NOMO-1 treated with DMSO at 0.1 percent for 48 hours (cell line): ENCODE results near the gene CASP2.
"Not testable (repeated sequence)": the region's sequence is repeated elsewhere in the genome, so short reads cannot be mapped to it uniquely, and the experiment has no call there.

ENCODE experiments used
- DNase-seq: peaks from one replicate; lab custom pipeline; 2025; ENCODE audit not compliant: unreplicated experiment; lab: John Stamatoyannopoulos, UW

Gene CASP2

GRCh38 chr7:143264196-143264568 is 24.0 kb upstream of the CASP2 start:
- DNase-seq, result not testable (repeated sequence)

- no peak for DNase-seq
Measured at GRCh38 chr7:143265017-143265693, 23.0 kb upstream of the CASP2 start.

- no peak for DNase-seq
Measured at GRCh38 chr7:143269251-143269650, 18.9 kb upstream of the CASP2 start.

DNA sequence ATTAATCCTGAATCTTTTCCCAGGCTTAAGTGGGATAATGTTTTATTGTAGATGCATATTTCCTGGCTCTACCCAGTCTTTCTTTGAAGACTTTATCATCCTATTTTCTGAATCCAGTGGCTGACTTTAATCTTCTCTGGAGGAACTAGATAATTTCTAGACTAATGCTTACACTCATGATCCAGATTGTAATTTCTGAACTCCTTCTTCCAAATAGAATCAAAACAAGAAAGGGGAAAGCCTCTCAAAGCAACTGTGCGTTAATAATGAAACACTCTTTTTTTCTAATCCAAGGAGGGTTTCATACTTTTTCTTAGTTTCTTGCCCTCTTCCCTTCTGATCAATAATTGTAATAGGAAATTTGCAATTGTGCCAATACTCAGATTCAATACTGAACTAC is 16.9 kb upstream of the CASP2 start:
- no peak for DNase-seq

DNA sequence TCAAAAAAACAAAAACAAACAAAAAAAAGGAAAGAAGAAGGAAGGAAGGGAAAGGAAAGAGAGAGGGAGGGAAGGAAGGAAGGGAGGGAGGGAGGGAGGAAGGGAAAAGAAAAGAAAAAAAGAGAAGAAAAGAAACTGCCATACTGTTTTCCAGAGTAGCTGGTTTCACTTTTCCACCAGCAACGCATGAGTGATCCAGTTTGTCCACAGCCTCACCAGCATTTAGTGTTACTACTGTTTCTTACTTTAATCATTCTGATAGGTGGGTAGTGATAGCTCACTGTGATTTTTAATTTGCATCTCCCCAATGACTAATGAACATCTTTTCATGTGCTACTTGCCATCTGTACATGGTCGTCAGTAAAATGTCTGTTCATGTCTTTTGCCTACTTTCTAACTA is 15.3 kb upstream of the CASP2 start:
- no peak for DNase-seq

GRCh38 chr7:143279186-143280098 is 8.7 kb upstream of the CASP2 start:
- no peak for DNase-seq

DNA sequence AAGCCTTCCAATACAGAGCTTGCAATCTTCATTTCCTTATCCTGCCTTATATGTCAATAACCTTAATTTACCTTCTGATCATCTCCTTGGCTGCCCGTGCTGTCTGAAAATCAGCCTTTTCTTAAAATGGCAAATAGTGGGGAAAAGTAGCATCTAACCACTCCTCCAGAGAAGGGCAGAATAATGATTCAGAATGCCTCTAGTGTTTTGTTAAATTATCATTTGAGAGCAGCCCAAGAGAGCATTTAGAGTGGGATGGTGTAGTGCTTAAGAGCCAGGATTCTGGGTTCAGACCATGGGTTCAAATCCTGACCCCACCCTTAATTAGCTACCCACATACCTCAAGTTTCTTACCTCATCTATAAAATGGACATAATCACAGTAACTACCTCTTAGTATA is 8.0 kb upstream of the CASP2 start:
- no peak for DNase-seq

DNA sequence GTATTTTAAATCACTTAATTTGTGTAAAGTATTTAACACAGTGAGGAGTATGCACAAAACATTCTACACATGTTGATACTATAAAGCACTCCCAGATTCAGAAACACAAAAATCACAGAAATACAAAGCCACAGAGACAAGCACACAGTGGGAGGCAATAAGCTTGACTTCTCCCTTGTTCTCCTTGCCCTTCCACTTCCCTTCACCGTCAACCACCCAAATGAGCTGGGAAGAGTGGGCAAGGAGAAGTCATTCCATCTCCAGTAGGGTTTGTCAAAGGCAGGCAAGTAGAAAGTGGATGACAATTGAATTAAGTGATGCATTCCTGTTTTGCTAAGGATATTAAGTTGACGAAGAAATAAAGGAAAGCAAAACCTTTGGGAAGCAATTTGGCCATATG is 7.6 kb upstream of the CASP2 start:
- no peak for DNase-seq

GRCh38 chr7:143281529-143281928 is 6.6 kb upstream of the CASP2 start:
- no peak for DNase-seq

DNA sequence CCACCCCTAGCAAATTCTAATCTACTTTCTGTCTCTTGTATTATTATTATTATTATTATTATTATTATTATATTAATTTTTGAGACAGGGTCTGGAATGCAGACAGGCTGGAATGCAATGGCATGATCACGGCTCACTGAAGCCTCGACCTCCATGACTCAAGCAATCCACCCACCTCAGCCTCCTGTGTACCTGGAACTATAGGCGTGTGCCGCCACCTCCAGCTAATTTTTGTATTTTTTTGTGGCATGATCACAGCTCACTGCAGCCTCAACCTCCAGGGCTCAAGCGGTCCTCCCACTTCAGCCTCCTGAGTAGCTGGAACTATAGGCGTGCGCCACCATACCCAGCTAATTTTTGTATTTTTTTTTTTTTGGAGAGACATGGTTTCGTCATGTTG is 6.0 kb upstream of the CASP2 start:
- no peak for DNase-seq

GRCh38 chr7:143283381-143283780 is 4.8 kb upstream of the CASP2 start:
- DNase-seq, result no peak

- no peak for DNase-seq
Measured at GRCh38 chr7:143284591-143285469, 3.3 kb upstream of the CASP2 start, which contains the start of gene TMEM139. Gene TMEM139, plus strand, starts transcription at chr7:143284958. Its CDS starts 1,000 bp downstream, at chr7:143285958.

DNA sequence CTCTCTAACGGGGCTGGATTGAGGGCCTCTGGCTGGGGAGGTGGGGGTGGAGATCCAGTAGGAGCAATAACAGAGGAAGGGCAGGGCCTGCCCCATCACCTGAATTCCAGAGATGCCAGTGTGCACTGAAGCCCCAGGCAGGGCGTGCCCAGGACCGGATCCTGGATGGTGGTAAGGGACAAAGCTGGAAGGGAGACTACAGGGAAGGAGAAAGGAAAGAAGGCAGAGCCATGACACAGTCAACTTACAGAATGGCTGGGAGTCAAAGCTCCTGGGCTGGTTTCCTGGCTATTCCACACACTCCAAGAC is 2.7 kb upstream of the CASP2 start:
- DNase-seq, result no peak

DNA sequence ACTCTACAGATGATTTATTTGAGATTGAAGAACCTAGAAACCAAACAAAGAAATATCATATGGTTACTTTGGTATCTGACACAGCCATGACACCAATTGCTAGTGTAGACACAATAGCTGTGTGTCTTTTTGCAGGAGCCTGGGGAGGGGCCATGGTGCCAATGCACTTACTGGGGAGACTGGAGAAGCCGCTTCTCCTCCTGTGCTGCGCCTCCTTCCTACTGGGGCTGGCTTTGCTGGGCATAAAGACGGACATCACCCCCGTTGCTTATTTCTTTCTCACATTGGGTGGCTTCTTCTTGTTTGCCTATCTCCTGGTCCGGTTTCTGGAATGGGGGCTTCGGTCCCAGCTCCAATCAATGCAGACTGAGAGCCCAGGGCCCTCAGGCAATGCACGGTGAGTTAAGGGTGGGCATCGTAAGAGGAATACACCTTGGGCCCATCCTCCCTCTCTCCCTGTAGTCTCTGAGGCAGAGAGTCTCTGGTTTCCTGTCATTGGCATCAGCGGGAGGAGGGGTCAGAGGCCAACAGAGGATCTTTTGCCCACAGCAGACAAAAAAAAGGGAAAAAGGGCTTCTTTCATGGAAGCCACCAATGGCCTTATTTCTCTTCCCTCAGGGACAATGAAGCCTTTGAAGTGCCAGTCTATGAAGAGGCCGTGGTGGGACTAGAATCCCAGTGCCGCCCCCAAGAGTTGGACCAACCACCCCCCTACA is 2.2 kb upstream of the CASP2 start:
- DNase-seq, result no peak

GRCh38 chr7:143286522-143286890 is 1.6 kb upstream of the CASP2 start:
- DNase-seq, result no peak

DNA sequence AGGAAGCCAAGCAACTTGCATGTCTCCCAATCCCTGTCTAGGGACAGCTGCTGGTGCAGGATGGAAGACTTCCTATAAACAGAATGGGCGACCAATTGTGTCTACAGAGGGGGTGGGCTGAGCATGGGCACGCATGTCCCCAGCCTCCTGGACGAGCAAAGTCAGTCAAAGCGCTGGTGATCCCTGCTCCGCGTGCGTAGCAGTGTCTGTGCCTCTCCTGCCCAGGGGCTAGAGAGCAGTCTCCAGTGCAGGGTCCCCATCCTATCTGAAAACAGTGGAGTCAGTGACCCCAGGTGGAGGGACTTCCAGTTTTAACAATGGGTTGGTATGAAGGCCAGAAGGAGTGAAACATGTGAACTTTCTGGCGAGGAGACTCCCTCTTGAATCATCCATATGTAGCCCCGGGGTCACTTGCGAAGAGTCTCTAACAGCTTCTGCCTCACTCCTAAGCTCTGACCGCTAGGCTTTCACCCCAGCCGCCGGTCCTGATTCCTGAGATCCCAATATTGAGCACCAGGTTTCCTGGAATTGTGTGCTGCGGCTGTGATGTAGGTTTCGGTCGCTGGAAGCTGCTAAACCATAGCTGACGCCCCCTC is 714 bp upstream of the CASP2 start:
- DNase-seq, result no peak

DNA sequence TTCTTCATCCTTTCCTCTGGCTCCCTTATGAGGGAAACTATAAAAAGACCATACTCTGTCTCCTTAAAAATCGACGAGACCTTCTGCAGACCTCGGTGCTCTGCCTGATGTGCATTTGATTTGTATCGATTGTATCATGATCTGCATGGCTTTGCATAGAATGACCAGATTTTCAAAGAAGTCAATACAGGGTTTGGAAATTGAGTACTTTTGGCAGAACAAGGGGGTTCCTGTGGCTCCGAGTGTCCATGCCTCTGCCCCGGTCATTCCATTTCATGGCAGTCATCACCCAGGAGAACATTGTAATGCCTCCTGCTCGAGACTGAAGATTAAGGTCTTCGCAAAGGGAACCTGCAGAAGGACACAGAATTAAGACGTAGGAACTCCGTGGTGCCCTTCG is 685 bp downstream of the CASP2 start:
- no peak for DNase-seq

DNA sequence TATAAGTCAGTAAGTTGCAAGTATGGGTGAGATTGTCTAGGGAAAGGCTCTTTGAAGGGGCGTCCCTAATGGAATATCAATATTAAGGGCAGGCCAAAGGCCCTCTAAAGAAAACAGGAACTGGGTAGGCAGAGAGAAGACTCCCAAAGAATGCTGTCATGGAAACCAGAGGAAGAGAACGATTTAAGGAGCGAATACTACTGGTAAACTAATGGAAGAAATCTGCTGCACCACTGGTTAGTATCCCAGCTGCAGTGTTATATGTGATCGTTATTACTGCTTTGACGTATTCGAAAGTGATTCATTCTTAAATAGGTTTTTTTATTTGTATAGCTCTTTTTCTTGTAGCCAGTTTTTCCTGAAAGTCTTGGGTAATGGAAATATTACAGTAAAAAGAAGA is 1.3 kb downstream of the CASP2 start:
- DNase-seq, result no peak

DNA sequence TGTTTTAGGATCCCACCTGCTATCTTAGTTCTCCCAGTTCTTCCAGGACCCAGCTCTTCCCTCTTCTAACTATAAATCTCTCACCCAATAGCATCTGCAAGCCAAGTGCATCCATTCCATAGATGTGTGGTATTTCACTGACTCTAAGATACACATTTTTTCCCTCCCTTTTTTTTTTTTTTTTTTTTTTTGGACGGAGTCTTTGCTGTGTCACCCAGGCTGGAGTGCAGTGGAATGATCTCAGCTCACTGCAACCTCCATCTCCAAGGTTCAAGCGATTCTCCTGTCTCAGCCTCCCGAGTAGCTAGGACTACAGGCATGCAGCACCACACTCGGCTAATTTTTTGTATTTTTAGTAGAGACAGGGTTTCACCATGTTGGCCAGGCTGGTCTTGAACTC is 1.7 kb downstream of the CASP2 start:
- DNase-seq, result not testable (repeated sequence)

DNA sequence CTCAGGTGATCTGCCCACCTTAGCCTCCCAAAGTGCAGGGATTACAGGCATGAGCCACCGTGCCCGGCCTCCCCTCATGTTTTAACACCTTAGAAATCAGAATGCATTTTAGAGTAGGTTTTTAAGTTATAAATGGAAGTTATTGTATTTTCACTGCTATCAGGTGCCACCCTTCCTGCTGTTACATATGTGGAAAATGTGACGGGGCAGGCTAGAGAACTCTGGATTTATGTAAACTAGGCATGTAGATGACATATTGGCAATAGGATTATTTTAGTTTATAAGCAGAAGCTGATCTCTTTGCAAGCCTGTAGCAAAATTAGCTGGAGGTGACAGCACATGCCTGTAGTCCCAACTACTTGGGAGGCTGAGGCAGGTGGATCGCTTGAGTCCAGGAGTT is 2.1 kb downstream of the CASP2 start:
- no peak for DNase-seq

GRCh38 chr7:143292876-143293275 is 4.7 kb downstream of the CASP2 start:
- DNase-seq, result no peak
